ENCODE data around the gene ZNF408.
"Not testable (repeated sequence)": the region's sequence is repeated elsewhere in the genome, so short reads cannot be mapped to it uniquely, and the experiment has no call there.

ZNF408 gene

DNA sequence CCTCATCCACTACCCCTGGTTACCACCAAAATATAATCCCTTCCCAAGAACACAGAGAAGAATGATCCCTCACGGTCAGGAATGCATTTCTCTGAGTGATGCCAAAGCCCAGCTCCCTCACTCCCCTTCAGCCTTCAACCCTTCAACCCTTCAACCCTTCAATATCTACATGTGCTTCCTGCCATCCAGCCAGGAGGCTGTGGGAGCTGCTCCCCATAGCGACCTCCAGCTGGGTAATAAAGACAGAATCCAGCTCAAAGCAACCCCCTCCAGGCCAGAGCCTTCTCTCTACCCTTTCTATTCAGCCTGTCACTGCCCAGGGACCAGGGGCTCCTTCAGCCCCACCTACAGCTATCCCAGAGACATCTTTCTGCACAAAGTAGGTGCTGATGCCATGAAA lies 3.1 kb upstream of the ZNF408 start:
- DNase-seq (ENCODE audit: low read depth in 2 of 2): no peak

DNA sequence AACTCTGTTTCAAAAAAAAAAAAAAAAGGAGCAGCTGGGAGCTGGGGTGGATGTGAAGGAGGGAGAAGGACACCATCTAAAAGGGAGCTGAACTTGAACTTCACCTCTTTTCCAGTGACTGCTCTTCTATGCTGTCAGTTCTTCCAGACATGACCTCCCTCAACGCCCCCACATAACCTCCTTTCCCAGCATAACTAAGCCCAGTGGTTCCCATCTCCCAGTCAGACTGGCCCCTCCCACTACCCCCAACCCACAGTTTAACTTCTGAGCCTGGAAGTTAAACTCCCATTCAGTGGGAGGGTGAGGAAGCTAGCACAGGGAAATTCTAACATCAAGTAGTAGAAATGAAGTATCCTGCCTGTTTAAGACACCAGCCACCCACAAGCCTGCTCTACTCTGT lies 2.2 kb upstream of the ZNF408 start:
- no peak for DNase-seq (ENCODE audit: low read depth in 2 of 2)

DNA sequence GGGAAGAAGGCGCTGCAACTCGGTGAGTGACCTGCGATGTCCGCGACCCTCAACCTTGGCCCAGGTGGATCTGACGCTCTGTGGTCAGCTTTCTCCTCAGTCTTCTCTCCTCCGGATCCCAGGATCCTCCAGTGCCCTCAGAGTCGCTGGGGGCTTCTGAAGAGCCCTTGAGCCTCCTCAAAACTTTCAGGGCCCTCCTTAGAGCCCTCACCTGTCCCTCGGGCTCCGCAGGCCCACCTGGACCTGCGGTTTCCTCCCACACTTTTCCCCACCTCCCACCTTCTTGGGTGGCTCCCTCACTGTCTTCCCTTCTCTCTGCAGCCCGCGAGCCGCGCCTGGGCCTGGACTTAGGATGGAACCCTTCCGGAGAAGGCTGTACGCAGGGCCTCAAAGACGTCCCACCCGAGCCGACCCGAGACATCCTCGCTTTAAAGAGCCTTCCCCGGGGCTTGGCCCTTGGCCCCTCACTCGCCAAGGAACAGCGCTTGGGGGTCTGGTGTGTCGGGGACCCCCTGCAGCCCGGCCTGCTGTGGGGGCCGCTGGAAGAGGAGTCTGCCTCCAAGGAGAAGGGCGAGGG lies 335 bp downstream of the ZNF408 start:
- DNase-seq (ENCODE audit: low read depth in 2 of 2): no peak

DNA sequence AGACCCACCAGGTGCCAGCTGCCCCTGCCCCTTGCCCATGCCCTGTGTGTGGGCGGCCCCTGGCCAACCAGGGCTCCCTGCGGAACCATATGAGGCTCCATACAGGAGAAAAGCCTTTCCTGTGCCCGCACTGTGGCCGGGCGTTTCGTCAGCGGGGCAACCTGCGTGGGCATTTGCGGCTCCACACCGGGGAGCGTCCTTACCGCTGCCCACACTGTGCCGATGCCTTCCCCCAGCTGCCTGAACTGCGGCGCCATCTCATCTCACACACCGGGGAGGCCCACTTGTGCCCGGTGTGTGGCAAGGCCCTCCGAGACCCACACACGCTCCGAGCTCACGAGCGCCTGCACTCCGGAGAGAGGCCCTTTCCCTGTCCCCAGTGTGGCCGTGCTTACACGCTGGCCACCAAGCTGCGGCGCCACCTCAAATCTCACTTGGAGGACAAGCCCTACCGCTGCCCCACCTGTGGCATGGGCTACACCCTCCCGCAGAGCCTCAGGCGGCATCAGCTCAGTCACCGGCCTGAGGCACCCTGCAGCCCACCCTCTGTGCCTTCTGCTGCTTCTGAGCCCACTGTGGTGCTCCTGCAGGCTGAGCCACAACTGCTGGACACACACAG lies 4.3 kb downstream of the ZNF408 start:
- no peak for DNase-seq (ENCODE audit: low read depth in 2 of 2)

DNA sequence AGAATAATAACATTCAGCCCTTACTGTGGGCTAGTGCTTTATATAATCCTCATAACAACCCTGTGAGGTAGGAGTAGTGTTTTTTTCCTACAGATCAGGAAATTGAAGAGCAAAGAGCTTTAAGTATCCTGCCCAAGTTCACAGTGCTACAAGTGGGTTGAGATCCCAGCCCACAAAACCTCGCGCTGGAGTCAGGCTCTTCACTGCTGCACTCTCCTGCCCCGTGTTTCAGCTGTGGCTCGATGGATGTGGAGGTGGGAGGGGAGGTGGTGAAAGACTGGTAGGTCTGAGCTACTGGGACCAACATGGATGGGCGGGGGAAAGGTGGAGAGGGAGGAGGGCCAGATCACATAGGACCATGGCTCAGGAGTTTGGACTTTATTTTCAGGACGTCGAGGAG lies 6.1 kb downstream of the ZNF408 start:
- DNase-seq (ENCODE audit: low read depth in 2 of 2): no peak

DNA sequence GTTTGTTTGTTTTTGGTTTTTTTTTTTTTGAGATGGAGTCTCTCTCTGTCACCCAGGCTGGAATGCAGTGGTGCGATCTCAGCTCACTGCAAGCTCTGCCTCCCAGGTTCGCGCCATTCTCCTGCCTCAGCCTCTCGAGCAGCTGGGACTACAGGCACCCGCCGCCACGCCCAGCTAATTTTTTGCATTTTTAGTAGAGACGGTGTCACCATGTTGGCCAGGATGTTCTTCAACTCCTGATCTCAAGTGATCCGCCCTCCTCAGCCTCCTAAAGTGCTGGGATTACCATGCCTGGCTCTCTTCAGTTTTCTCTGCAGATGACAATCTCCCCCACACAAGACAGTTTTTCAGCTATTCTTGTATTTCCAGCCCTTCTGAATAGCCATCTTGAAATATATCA lies 8.5 kb downstream of the ZNF408 start:
- DNase-seq (ENCODE audit: low read depth in 2 of 2): not testable (repeated sequence)

DNA sequence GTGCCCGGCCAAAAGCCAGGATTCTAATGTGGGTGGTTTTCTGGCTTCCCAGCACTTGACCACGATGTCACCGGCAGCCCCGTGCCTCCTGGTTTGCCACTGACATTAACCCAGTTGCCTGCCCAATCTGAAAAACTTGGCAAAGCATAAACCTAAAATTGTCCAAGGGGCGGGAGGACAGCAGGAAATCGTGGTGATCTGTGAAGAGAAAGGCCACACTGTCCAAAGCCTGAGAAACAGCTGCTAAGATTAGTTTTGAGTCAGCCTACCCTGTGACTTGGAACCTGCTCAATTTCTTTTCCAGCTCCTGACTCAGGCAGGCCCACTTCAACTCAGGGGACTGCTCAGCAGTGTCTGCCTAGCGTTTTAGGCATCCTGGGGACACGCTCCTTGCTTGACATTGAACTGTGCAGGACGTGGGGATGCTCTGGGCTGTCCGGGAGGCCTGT lies 10.0 kb downstream of the ZNF408 start:
- no peak for DNase-seq (ENCODE audit: low read depth in 2 of 2)

DNA sequence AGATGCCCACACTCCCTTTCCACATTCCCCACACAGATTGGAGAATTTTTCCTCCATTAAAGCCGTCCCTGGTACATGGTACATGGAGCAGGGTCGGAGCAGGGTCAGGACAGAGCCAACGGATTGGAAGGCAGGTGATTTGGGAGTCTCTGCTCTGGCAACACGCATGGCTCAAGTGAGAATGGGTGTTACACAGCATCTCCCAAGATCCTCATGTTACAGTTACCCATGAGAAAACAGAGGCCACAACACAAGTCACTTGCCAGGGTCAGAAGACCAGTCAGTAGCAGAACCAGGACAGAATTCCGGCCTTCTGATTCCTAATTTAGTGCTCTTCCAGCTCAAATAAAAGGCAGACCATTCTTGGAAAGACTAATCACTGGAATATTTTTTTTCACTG lies 10.5 kb downstream of the ZNF408 start:
- DNase-seq (ENCODE audit: low read depth in 2 of 2): no peak

DNA sequence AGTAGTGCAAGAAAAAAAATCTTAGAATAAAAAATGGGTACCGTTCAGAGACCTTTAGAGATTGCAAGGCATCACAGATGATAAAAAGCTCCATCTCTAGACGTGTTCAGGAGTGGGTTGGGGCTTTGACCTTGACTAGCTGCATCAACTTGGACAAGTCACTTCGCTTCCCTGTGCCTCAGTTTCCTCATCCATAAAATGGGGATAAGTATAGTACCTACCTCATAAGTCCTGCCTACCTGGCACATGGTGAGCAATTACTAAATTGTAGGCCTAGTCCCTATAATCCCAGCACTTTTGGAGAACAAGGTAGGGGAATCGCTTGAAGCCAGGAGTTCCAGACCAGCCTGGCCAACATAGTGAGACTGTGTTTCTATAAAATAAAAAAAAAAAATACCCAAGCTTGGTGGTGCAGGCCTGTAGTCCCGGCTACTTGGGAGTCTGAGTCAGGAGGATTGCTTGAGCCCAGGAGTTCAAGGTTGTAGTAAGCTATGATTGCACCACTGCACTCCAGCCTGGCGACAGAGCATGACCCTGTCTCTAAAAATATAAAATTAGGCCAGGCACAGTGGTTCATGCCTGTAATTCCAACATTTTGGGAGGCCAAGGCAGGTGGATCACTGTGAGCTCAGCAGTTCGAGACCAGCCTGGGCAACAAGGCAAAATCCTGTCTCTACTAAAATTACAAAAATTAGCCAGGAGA lies 12.2 kb downstream of the ZNF408 start:
- no peak for DNase-seq (ENCODE audit: low read depth in 2 of 2)

DNA sequence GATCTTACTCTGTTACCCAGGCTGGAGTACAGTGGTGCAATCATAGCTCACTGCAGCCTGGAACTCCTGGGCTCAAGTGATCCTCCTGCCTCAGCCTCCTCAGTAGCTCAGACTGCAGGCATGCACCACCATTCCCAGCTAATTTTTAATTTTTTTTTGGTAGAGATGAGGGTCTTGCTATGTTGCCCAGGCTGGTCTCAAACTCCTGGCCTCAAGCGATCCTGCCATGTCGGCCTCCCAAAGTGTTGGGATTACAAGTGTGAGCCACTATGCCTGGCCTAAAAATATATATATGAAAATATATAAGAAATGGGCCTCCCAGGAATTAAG lies 17.0 kb downstream of the ZNF408 start:
- DNase-seq (ENCODE audit: low read depth in 2 of 2): not testable (repeated sequence)

DNA sequence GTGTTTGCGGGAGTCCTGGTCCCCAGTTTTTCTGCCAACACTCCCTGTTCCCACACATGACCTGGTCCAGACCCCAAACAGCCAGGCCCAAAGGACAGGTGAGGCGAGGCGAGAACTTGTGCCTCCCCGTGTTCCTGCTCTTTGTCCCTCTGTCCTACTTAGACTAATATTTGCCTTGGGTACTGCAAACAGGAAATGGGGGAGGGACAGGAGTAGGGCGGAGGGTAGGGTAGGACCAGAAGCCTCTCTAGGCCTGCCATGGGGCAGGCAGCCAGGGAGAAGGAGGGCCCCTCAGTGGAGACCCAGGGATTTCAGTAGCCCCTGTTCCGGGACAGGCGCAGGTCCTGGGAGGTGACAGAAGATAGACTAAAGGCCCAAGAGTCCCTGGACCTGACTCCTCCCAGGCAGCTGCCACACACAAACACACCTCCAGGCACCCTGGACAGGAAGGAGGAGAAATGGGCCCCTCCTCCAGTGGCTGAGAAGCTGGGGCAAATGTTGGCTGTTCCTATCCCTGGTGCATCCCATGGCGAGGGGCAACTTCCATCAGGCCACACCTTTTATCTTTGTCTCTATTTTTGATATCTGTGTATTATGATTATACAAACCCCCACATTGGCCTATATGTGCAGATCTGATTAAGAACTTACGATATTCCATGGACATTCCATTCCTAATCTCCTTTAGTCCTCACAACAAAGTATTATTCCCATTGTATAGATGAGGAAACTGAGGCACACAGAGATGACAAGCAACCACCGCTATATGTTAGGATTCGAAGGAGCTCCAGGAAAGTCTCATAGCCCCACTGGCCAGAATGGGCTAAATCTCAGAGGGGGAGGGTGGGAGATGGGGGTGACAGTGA lies 17.6 kb downstream of the ZNF408 start:
- DNase-seq (ENCODE audit: low read depth in 2 of 2): no peak

DNA sequence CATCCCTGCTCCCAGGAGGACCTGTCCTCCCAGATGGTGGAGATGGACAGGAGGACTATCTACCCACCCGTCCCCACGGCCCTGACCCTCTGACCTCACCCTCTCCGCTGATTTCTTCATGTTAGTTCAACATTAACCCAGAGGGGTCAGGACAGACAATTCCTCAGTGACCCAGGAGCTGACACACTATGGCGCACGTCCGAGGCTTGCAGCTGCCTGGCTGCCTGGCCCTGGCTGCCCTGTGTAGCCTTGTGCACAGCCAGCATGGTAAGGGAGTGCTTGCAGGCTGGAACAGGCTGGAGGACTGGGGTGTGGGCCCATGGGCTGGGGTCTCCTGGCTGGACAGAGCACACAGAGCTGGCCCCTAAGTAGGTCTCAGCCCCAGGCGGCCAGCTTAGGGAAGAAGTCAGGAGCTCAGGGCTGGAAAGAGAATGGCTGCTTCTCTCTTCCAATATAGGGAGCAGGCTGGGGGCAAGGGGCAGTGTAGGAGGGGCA lies 18.3 kb downstream of the ZNF408 start, which contains the start of gene F2:
TSS of gene F2 (plus strand) at position 166 of the 495 bp plus-strand sequence. CDS start at position 189, 23 bp downstream.
- no peak for DNase-seq (ENCODE audit: low read depth in 2 of 2)

DNA sequence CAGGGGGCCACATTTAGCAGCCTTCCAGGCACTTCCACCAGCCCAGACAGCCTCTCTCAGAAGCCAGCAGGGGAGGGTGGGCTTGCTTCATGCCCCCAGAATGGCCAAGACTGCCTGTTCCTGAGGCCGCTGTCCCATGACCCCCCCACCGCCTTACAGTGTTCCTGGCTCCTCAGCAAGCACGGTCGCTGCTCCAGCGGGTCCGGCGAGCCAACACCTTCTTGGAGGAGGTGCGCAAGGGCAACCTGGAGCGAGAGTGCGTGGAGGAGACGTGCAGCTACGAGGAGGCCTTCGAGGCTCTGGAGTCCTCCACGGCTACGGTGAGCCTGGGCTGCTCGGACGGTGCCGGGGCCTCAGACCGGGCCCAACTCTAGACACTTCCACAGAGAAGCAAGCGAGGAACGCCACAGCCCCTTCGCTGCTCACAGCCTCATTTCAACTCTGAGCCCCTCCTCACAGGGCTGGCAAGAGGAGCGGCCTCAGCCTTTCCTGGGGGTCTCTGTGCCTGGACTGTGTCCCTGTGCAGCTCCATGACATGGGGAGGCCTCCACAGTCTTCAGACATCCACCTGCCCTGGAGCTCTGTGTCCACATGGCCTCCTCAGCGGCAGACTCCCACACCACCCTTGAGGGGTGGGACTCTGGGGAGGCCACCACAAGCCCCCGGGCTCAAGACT lies 18.9 kb downstream of the ZNF408 start:
- no peak for DNase-seq (ENCODE audit: low read depth in 2 of 2)

DNA sequence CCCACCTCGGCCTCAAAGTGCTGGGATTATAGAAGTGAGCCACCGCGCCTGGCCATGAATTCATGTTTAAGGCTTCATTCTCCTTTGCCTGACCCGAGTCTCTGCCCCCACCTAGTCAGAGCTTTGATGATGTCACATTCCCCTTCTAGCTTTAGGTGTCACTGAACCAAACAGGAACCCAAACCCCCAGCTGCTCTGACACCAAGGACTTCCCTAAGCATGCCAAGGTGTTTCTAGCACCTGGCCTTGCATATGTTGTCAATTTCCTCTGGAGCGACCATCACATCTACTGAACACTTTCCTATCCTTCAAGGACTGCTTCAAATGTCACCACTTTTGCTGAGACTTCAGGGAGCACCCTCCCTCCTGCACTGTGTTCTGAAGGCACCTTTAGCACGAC lies 20.5 kb downstream of the ZNF408 start:
- no peak for DNase-seq (ENCODE audit: low read depth in 2 of 2)

DNA sequence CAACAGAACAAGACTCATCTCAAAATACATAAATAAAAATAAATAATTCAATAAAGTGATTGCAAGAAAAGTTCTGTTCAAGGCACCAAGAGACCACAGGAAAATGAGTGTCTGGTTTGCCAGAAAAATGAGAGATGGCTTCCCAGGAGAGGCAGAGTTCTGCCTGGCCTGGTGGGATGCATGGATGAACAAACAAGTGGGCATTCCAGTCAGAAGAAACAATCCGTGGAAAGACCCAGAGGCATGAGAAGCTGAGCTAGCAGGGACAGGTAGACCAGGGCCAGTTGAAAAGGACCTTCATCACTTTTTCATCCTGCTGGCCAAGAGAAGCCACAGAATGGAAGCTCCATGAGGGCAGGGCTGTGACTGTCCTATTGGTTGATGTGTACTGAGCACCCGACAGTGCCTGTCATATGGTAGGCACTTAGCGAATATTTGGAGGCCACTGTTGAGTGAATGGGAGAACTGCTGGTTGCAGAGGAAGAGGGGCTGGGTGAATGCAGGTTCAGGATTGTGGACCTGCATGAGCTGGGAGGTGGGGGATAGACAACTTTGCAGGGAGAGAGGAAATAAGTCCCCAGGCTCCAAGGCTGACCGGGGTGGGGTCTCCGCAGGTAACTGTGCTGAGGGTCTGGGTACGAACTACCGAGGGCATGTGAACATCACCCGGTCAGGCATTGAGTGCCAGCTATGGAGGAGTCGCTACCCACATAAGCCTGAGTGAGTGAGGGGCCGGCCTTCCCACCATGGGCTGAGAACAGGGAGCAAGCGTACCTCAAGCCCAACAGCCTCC lies 21.9 kb downstream of the ZNF408 start:
- DNase-seq (ENCODE audit: low read depth in 2 of 2): no peak

DNA sequence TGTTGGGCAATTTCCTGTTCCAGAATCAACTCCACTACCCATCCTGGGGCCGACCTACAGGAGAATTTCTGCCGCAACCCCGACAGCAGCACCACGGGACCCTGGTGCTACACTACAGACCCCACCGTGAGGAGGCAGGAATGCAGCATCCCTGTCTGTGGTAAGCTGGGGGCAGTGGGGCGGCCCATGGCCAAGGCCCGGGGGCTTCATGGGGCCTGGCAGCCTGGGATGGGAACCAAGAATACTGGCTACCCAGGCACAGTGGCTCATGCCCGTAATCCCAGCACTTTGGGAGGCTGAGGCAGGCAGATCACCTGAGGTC lies 22.5 kb downstream of the ZNF408 start:
- DNase-seq (ENCODE audit: low read depth in 2 of 2): no peak

DNA sequence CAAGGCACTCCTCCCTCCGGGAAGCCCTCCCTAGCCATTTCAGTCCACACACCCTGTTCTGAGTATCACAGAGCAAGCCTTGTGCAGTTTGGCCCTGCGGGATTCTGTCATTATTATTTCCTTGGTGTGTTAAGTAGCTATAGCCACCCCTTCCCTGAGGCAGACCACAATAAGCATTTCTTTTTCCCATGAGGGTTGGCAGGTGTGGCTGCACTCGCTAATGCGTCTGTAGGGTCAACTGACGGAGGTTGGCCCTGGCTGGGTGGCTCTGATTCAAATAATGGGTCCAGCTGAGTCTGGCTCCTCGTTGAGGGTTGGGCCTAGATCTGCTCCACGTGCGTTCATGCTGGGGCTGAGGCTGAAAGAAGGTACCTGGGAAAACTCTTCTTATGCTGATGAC lies 23.3 kb downstream of the ZNF408 start:
- no peak for DNase-seq (ENCODE audit: low read depth in 2 of 2)

DNA sequence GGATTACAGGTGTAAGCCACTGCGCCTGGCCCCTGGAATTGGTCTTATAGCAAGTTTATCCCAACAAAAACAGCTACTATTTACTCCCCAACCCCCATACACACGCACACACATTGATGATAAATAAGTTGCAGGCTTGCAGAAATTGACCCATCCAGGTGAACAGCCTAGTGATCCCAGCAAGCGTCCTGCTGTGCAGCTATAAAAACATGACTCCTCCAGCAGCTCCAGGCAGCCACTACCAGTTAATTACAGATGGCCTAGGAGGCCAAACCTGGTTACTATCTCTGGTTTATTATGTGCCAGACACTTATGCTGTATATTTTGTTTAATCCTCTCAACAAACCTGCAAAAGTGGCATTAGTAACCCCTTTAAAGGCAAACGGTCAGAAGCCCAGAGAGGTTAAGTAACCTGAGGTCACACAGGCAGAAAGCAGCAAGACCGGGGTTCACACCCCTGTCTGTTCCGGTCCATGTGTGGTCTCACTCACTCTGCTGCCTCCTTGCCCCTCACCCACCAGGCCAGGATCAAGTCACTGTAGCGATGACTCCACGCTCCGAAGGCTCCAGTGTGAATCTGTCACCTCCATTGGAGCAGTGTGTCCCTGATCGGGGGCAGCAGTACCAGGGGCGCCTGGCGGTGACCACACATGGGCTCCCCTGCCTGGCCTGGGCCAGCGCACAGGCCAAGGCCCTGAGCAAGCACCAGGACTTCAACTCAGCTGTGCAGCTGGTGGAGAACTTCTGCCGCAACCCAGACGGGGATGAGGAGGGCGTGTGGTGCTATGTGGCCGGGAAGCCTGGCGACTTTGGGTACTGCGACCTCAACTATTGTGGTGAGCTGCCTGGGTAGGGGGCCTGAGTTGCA lies 24.7 kb downstream of the ZNF408 start:
- no peak for DNase-seq (ENCODE audit: low read depth in 2 of 2)

DNA sequence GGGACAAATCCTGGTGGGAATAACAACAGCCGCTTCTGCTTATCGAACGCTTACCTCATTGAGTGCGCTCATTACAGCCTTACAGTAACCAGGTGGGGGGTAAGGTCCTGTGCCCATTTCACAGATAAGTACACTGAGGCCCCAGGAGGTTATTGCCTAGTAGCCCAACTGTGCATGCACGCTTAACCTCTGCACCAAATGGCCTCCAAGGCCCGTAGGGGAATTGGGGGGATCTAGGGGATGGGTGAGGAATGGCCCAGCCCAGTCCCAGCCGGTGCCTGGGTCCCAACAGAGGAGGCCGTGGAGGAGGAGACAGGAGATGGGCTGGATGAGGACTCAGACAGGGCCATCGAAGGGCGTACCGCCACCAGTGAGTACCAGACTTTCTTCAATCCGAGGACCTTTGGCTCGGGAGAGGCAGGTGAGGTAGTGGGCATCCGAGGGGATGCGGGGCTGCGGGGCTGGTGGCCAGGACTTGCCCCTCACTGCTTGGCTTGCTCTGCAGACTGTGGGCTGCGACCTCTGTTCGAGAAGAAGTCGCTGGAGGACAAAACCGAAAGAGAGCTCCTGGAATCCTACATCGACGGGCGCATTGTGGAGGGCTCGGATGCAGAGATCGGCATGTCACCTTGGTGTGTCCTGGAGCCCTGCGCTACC lies 25.5 kb downstream of the ZNF408 start:
- no peak for DNase-seq (ENCODE audit: low read depth in 2 of 2)
